ENCODE data around the gene ICAM1. TPM values are rescaled to one million over a fixed set of nuclear protein-coding genes. Genes with fewer than 3 reads are reported as not detected.
A peak's percentile ranks its signal among the peaks of the same experiment; 100 is the strongest.

The ICAM1 gene
- total and polyA plus RNA-seq, 10 of the 15 experiments (the other 5 are each of a cell fraction or from before 2014, with no cell fraction given): 7.6 to 115 (median 60.2) TPM

GRCh38 chr19:10270180-10270615, 722 bp upstream of the ICAM1 start (continued):
- TF ChIP-seq IKZF2 (IDR thresholded peaks at IDR 0.05) (peak; percentile 90 to 94), CHD2 (IDR thresholded peaks at IDR 0.05; ENCODE audit: borderline replicate concordance, low read depth, low read length) (peak; percentile 74), NBN (IDR thresholded peaks at IDR 0.05) (peak; percentile 16), EP300 (IDR thresholded peaks at IDR 0.05; ENCODE audit: borderline replicate concordance in 1 of 2, control insufficient read depth in 1 of 2, low read depth in 2 of 2, low read length in 2 of 2) (peak; percentile 48 to 64; a peak in 3 of 4 replicates), ETV6 (conservative IDR thresholded peaks at IDR 0.05 in 1 of 2, IDR thresholded peaks at IDR 0.05 in 1 of 2; ENCODE audit: borderline replicate concordance in 1 of 2, low read depth in 1 of 2) (peak in 1 of 2 experiments; percentile 67; a peak in 1 of 4 replicates), SRF (IDR thresholded peaks at IDR 0.05; ENCODE audit: low read depth in 2 of 2, low read length in 2 of 2) (0 out of 4 replicates have a peak, but pooled peaks of 1 of the 2 experiments have one; percentile 0), SPI1 (IDR thresholded peaks at IDR 0.05; ENCODE audit: borderline replicate concordance, insufficient read depth, low read depth, low read length) (peak; percentile 91), ZNF384 (IDR thresholded peaks at IDR 0.05; ENCODE audit: borderline replicate concordance, low read depth, low read length) (no peak), IKZF1 (conservative IDR thresholded peaks at IDR 0.05) (peak; percentile 98), ZNF217 (IDR thresholded peaks at IDR 0.05) (peak; percentile 38; the same call in 1 of the 2 replicates), ZNF592 (IDR thresholded peaks at IDR 0.05) (no peak; the same call in 1 of the 2 replicates), SMARCA5 (IDR thresholded peaks at IDR 0.05) (peak; percentile 17), MLLT1 (IDR thresholded peaks at IDR 0.05) (peak; percentile 75; the same call in 1 of the 2 replicates), IRF4 (IDR thresholded peaks at IDR 0.05; ENCODE audit: low read depth, low read length) (peak; percentile 63; the same call in 1 of the 2 replicates), POU2F2 (IDR thresholded peaks at IDR 0.05; ENCODE audit: borderline replicate concordance, low read depth, low read length) (peak; percentile 41; the same call in 1 of the 3 replicates), EGR1 (IDR thresholded peaks at IDR 0.05; ENCODE audit: borderline replicate concordance in 1 of 2, low read depth in 2 of 2, low read length in 2 of 2) (peak in 1 of 2 experiments; percentile 75; a peak in 1 of 3 replicates), BACH1 (IDR thresholded peaks at IDR 0.05; ENCODE audit: borderline replicate concordance) (peak; percentile 94), TCF12 (IDR thresholded peaks at IDR 0.05; ENCODE audit: low read depth, low read length) (peak; percentile 64; the same call in 1 of the 2 replicates), BCL11A (IDR thresholded peaks at IDR 0.05; ENCODE audit: low read depth, low read length) (peak; percentile 78), RCOR1 (conservative IDR thresholded peaks at IDR 0.05; ENCODE audit: low read depth, low read length) (peak; percentile 92; the same call in 1 of the 2 replicates), TAF1 (IDR thresholded peaks at IDR 0.05; ENCODE audit: borderline replicate concordance, low read depth, low read length) (peak; percentile 38; the same call in 1 of the 2 replicates), SMAD5 (IDR thresholded peaks at IDR 0.05; ENCODE audit: low read depth) (no peak), STAT1 (conservative IDR thresholded peaks at IDR 0.05) (no peak)
- TF ChIP-seq, protein P1, sequence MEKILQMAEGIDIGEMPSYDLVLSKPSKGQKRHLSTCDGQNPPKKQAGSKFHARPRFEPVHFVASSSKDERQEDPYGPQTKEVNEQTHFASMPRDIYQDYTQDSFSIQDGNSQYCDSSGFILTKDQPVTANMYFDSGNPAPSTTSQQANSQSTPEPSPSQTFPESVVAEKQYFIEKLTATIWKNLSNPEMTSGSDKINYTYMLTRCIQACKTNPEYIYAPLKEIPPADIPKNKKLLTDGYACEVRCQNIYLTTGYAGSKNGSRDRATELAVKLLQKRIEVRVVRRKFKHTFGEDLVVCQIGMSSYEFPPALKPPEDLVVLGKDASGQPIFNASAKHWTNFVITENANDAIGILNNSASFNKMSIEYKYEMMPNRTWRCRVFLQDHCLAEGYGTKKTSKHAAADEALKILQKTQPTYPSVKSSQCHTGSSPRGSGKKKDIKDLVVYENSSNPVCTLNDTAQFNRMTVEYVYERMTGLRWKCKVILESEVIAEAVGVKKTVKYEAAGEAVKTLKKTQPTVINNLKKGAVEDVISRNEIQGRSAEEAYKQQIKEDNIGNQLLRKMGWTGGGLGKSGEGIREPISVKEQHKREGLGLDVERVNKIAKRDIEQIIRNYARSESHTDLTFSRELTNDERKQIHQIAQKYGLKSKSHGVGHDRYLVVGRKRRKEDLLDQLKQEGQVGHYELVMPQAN (conservative IDR thresholded peaks at IDR 0.05): peak; percentile 15; the same call in 1 of the 2 replicates

All from GM12878 (cell line).